ENCODE measurements around the gene SEC22C.

Gene SEC22C

GRCh38 chr3:42533161-42533897, 48.4 kb downstream of the SEC22C start:
- DNase-seq: no peak

- DNase-seq: no peak
These were observed 49.5 kb downstream of the SEC22C start for GRCh38 chr3:42532229-42532628.

DNA sequence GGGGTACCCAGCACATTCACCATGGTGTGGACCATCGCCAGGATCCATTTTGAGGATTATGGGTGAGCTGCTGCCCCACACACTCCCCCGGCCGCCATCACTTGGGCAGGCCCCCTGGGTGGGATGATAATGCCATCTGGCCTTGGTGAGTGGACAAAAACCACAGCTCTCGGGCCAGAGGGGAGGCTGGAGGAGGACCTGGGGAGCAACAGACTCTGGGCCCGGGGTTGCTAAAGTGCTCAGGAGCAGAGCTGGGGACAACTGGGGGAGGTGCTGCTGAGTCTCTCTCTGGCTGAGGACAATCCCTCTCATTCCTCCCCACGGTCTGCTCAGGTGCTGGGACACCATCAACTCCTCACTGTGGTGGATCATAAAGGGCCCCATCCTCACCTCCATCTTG, 50.3 kb downstream of the SEC22C start:
- no peak for DNase-seq

DNA sequence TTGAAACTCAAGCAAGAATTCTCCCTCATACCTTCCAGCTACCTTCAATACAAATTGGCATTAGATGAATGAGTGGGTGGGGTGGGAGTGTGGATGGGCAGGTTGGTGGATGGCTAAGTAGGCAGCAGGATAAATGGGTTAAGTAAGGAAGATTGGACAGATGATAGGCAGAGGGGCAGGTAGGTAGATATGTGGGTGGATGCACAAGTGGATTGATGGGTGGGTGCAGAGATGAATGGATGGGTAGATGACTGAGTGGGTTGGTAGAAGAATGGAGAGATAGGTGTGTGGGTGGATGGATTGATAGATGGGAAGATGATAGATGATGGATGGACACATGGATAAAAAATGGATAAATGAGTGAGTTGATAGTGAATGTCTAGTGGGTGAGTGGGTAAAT, 51.7 kb downstream of the SEC22C start:
- DNase-seq: no peak

GRCh38 chr3:42529468-42529867, 52.3 kb downstream of the SEC22C start:
- no peak for DNase-seq

- no peak for DNase-seq
These were observed 54.3 kb downstream of the SEC22C start for GRCh38 chr3:42527368-42527917.

GRCh38 chr3:42526616-42527367, 55.0 kb downstream of the SEC22C start:
- DNase-seq: no peak

GRCh38 chr3:42525736-42526345, 55.9 kb downstream of the SEC22C start:
- DNase-seq: no peak

DNA sequence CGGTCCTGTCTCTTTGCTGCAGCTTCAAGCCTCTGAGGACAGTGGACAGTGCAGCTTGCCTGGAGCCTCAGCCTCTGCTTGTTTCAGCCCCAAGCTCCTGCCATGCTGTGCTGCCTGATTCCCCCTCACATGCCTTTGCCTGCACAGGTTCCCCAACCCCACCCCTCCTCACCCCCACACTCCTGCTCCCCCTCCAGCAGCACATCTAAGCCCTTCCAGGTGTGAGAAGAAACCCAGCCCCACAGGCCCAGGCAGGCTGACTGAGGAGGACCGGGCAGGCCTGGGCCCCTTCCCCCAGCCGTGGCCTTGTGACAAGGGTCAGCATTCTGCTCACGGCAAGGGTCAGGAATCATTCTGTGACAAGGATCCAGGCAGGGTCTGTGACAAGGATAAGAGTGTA, 56.6 kb downstream of the SEC22C start:
- DNase-seq: no peak

DNA sequence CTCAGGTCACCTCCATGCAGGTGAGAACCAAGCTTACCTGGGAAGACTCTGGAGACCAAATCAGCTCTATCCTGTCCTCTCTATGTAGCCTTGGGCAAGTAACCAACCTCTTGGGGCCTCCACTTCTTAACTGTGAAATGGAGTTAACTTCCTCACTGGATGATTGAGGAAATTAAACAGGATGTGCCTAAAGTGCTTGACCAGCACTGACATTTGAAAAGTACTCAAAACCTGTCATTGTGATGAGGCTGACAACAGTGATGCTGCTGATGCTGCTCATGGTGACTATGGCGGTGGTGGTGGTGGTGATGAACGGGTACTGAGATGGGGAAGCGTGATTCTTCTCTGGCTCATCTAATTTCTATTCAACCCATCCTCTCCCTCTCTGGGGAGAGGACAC, 57.0 kb downstream of the SEC22C start:
- DNase-seq: no peak

DNA sequence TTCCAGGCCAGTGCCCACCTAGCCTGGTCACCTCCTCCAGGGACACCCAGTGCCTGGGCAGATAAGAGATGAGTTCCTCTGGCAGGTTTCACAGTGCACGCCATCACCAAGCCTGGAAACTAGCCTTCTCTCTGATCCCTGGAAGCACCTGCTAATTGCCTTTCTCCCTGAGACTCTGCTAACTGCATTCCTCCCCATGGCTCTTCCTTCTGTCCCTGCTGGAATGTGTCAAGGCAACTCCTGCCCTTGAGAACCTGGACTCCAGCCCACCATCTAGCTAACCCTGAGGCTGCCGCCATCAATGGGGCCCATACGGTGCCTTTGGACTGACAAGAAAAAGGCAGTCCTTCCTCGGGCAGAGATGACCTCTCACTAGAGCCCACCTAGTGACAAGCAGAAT, 60.9 kb downstream of the SEC22C start:
- no peak for DNase-seq

DNA sequence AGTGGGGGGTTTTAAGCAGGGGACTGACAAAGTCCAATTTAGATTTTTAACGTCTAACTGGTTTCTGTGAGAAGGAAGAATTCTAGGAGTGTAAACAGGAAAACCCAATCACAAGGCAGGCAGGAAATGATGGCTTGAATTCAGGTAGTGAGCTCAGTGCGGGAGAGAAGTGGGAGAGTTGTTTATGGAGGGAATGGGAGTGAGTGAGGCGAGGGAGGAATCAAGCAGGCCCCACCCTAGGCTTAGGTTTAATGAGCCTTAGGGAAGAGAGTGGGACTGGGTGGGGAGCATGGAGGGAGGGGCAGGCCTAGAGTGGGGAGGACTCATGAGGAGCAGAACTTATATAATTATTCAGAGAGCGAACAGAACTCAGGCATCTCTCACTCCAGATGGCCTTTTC, 61.4 kb downstream of the SEC22C start:
- DNase-seq: no peak

DNA sequence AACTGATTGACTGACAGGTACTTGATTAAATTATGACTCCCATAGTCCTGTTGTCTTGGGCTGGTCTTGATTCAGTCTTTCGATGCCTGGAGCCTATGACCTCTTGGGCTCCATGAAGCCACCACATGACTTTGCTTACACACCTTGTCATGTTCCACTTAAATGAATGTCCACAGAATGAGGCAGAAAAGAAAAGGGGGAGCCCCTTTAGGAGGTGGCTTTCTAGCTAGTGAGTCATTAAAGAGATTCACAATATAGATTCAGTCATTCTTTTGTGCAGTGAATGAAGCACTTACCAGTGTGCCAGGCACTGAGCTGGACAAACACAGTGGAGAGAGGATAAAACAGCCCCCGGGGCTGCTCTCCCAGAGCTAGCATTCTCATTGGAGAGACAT, 62.2 kb downstream of the SEC22C start:
- DNase-seq: no peak

DNA sequence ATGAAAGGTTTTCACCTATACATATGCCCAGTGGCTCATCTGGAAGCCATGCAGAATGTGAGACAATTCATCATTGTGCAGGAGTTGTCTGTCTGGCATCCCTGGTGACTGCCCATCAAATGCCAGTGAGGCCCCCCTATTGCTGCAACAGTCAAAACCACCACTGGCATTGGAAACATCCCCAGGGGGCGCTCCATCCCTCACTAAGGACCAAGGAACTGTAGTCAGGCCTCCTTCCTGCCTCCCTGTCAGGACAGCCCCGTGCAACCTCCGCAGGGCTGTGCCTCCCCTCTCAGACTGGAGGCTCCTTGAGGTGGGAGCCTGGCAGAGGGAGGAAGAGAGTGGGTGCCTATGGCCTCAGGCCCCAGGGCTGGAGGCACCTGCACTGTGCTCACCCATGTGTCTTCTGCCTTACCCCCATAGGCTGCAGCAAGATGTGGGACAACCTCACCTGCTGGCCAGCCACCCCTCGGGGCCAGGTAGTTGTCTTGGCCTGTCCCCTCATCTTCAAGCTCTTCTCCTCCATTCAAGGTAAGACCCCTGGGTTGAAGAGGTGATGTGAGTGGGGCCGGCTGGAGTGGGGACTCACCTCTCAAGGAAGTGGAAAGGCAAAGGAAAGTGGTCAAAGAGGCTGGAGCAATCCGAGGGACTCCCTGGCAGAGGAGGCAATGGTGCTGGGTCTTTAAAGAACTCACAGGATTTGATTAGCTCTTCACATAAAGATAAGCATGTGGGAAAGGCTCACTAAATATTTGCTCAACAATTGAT, 62.8 kb downstream of the SEC22C start:
- no peak for DNase-seq

DNA sequence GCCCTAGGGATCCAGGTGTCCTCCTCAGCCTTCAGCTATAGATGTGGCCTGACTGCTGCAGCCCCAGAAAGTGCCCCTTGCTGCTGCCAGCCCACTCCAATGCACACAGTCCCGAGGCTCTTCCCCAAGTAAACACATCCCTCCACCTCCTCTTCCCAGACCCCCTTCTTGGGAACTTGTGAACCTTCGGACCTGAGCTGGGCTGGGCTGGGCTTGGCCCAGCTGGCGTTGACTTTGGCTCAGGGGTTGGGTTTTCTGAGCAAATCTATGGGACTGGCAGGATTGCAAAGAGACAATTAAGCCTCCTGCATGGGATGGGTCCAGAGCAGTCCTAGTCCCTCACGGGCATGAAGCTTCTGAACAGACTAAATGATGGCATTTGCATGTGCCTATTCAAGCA, 64.7 kb downstream of the SEC22C start:
- no peak for DNase-seq

GRCh38 chr3:42516443-42516842, 65.3 kb downstream of the SEC22C start:
- DNase-seq: no peak

- DNase-seq: no peak
These were observed 65.8 kb downstream of the SEC22C start for GRCh38 chr3:42515976-42516375.

GRCh38 chr3:42515391-42515916, 66.3 kb downstream of the SEC22C start:
- DNase-seq: no peak

DNA sequence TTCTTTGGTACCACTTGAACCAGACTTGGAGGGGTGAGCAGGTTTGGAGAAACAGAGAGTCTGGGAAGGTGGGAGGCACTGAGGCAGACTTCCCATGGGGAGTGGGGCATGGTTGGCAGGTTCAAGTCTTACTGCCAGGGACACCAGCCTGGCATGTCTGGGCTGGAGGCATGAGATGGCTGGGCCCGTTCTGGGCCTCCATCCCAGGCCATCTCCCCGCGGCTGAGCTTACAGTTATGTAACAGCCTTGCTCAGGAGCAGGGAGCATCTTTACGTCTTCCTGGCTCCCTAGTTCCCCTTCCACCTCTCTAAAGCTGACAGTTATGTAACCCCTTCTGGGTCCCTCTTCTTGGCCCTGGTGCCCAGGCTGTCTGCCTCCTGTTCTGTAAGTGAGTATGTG, 66.9 kb downstream of the SEC22C start:
- no peak for DNase-seq

- no peak for DNase-seq
These were observed 68.2 kb downstream of the SEC22C start for GRCh38 chr3:42513521-42513920.

DNA sequence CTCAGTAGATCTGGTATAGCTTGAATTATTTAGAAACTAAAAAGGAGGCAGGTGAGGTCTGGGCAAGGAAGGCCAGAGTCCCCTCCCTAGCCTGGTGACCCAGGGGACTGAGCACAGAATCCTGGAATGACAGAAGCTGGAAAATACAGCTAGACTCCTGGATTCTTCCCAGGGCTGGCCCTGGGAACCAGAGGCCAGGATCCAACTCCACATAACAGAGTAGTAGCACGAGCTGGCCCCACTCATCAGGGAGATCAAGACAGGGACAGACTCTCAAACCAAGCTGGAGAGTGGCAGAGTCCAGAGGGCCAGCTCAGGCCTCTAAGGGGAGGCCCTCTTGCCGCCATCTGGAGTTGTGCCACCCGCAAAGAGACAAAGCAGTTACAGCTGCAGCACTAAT, 68.6 kb downstream of the SEC22C start:
- DNase-seq: no peak

DNA sequence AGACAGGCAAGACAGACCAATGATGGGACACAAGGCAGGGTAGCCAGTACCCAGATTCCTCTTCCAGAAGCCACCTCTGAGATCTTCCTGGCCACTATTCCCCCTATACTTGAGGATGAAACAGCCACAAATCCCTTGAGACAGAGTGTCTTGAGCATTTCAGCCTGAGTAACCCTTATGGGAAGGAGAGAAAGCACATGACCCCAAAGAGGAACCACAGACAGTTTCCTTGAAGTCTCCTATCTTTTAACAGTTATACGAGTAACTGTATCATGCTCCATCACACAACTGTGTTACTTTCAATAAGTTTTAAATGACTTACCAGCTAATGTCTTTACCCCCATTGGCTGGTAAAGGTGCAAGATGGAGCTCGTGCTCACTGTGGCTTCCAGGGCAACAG, 70.0 kb downstream of the SEC22C start:
- no peak for DNase-seq

DNA sequence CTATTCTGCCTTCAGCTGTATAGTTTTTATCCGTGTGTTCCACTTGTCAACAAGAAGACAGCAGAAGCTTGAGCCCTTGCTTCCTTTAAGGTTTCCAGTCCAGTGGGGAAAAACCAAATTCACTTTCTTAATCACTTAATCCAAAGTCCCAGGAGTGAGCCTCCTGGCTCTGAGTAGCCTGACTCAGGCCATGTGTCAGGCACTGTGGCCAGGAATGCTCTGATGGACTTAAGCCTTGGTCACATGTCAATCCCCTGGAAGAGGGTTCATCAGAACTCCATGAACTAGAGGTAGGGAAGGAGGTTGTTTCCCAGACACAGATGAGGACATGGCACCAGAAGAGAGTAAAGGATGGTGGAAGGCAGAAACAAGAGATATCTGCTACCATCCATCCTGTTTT, 70.6 kb downstream of the SEC22C start:
- DNase-seq: no peak
